ENCODE measurements around the gene THG1L. TPM values are rescaled to one million over a fixed set of nuclear protein-coding genes. Genes with fewer than 3 reads are reported as not detected.

THG1L gene
- total and polyA plus RNA-seq, 2 donors from 2014 or later: 9.8 to 11.7 TPM

DNA sequence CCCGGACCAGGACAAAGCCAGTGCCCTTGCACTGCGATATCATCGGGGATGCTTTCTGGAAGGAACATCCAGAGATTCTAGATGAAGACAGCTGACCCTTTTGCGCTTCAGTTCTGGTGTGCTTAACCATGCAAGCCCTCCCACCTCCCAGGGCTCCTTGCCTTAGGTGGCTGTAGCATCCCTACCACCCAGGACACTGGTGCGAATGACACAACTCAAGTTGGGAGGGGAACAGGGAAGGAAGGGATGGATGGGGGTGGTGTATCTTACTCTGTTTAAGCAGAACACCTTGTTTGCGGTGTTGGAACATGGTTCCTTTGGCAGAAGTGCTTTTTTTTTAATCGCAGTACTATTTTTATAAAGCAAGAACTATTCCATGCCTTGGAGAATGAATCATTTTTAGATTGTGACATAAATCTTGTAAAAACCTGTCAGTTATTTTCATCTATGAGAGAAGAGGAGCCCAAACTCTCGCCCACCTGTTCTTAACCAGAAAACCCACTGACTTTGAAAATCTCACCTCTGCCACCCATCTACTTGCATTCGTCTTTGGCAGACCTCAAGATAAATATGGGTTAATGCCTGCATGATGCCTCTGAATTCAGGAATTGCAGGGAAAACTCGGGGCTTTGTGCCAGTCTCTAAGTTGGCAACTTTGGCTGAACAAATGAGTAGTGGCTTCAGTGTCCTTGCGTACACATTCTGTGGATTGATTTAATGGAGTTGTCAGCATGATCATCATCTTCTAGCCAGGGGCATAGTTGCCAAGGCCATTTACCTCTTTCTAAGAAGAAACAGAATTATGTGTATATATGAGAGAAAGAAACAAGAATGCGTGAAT, 8.4 kb downstream of the THG1L start:
- Histone ChIP-seq H3K9me3 (ENCODE audit: control insufficient read depth in 2 of 3, insufficient read depth in 1 of 3, low read length in 3 of 3) (no peaks in the 10 kb centered on the region), H3K4me1 (ENCODE audit: control insufficient read depth in 2 of 3, insufficient read depth in 2 of 3, low read depth in 1 of 3, low read length in 3 of 3) (peaks cover 0 to 7% (median 0%) of the 10 kb centered on the region in 3 donors), H3K9ac (ENCODE audit: low read length in 3 of 3) (no peak overlapping the region), H3K4me3 (ENCODE audit: low read length in 3 of 3) (no peak overlapping the region), H3K27ac (ENCODE audit: low read depth in 2 of 2, low read length in 2 of 2) (no peak overlapping the region), H3K36me3 (ENCODE audit: control insufficient read depth in 2 of 3, insufficient read depth in 3 of 3, low read length in 3 of 3) (peaks cover 0 to 6% (median 3%) of the 10 kb centered on the region in 3 donors), H3K27me3 (ENCODE audit: control insufficient read depth, insufficient read depth, low read length) (no peaks in the 10 kb centered on the region)
- TF ChIP-seq, protein P1, sequence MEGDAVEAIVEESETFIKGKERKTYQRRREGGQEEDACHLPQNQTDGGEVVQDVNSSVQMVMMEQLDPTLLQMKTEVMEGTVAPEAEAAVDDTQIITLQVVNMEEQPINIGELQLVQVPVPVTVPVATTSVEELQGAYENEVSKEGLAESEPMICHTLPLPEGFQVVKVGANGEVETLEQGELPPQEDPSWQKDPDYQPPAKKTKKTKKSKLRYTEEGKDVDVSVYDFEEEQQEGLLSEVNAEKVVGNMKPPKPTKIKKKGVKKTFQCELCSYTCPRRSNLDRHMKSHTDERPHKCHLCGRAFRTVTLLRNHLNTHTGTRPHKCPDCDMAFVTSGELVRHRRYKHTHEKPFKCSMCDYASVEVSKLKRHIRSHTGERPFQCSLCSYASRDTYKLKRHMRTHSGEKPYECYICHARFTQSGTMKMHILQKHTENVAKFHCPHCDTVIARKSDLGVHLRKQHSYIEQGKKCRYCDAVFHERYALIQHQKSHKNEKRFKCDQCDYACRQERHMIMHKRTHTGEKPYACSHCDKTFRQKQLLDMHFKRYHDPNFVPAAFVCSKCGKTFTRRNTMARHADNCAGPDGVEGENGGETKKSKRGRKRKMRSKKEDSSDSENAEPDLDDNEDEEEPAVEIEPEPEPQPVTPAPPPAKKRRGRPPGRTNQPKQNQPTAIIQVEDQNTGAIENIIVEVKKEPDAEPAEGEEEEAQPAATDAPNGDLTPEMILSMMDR (IDR thresholded peaks at IDR 0.05; ENCODE audit: borderline replicate concordance, extremely low read depth, insufficient read depth): no peak
- DNase-seq: no peak
- intact Hi-C loops (cut with DNase I): no loop called here
- no peak for FAIRE-seq

DNA sequence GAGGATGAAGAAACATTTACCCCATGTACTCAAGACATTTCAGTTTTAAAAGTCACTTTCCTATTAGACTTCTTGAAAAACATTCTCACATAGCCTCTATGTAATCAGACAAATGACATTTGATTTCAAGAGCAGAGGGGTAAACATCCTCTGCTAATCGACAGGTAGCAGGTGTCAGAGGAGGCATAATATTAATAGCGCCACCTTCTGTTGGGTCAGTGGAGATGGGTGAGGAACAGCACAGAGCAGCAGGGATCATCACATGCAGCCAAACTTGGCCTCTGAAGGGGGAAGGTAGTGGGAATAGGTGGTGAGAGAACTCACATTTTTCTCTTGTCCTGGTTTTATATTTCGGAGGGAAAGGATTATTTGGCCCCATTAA, 9.0 kb downstream of the THG1L start:
- intact Hi-C loops (cut with DNase I): no loop called here

DNA sequence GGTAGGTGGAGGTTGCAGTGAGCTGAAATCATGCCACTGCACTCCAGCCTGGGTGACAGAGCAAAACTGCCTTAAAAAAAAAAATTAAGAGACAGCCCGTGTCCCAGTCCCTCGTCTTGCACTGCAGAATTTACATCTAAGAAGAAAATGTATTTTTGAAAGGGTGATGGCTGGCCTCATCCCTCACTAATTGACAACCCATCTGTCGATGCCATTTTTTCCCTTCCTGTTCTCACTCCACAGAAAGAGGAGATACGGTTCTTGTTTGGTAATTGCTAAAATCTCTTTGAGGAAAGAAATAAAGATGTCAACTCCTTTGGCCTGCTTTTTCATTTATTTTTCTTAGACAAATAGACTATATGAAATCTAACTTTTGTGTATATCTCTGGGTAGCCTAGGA, 9.9 kb downstream of the THG1L start:
- Histone ChIP-seq H3K27ac (ENCODE audit: low read depth in 2 of 2, low read length in 2 of 2) (no peak overlapping the region), H3K9me3 (ENCODE audit: control insufficient read depth in 2 of 3, insufficient read depth in 1 of 3, low read length in 3 of 3) (no peaks in the 10 kb centered on the region), H3K36me3 (ENCODE audit: control insufficient read depth in 2 of 3, insufficient read depth in 3 of 3, low read length in 3 of 3) (peaks cover 0 to 4% (median 3%) of the 10 kb centered on the region in 3 donors), H3K4me3 (ENCODE audit: low read length in 3 of 3) (no peak overlapping the region), H3K9ac (ENCODE audit: low read length in 3 of 3) (no peak overlapping the region), H3K4me1 (ENCODE audit: control insufficient read depth in 2 of 3, insufficient read depth in 2 of 3, low read depth in 1 of 3, low read length in 3 of 3) (peaks cover 0 to 10% (median 0%) of the 10 kb centered on the region in 3 donors), H3K27me3 (ENCODE audit: control insufficient read depth, insufficient read depth, low read length) (no peaks in the 10 kb centered on the region)
- no peak for DNase-seq
- no peak for FAIRE-seq
- intact Hi-C loops (cut with DNase I): no loop called here
- TF ChIP-seq, protein P1 (IDR thresholded peaks at IDR 0.05; ENCODE audit: borderline replicate concordance, extremely low read depth, insufficient read depth): no peak

More for the DNA sequence above, 9.0 kb downstream of the THG1L start:
- Histone ChIP-seq H3K9ac (ENCODE audit: low read length in 3 of 3) (no peak overlapping the region), H3K27me3 (ENCODE audit: control insufficient read depth, insufficient read depth, low read length) (no peaks in the 10 kb centered on the region), H3K36me3 (ENCODE audit: control insufficient read depth in 2 of 3, insufficient read depth in 3 of 3, low read length in 3 of 3) (peaks cover 0 to 6% (median 3%) of the 10 kb centered on the region in 3 donors), H3K27ac (ENCODE audit: low read depth in 2 of 2, low read length in 2 of 2) (no peak overlapping the region), H3K4me3 (ENCODE audit: low read length in 3 of 3) (no peak overlapping the region), H3K9me3 (ENCODE audit: control insufficient read depth in 2 of 3, insufficient read depth in 1 of 3, low read length in 3 of 3) (no peaks in the 10 kb centered on the region), H3K4me1 (ENCODE audit: control insufficient read depth in 2 of 3, insufficient read depth in 2 of 3, low read depth in 1 of 3, low read length in 3 of 3) (peaks cover 0 to 10% (median 0%) of the 10 kb centered on the region in 3 donors)
- FAIRE-seq (no peak), DNase-seq (no peak)
- TF ChIP-seq, protein P1 (IDR thresholded peaks at IDR 0.05; ENCODE audit: borderline replicate concordance, extremely low read depth, insufficient read depth): peak; percentile 15

Measured in kidney (tissue), 14 donors.